Mononuclear cell (primary cell): Measurements from ENCODE around the gene LRBA. TPM values are rescaled to one million over a fixed set of nuclear protein-coding genes. Genes with fewer than 3 reads are reported as not detected.

Experiments
- H3K27me3 ChIP-seq: 2 replicates; pipeline ENCODE4 v1.6.0; 2011; ENCODE audit warnings: low read length, control low read depth; ENCODE audit not compliant: insufficient read depth
- H3K4me1 ChIP-seq: 2 replicates; pipeline ENCODE4 v1.5.1; 2011; ENCODE audit warnings: mild to moderate bottlenecking, low read length, control low read depth; ENCODE audit not compliant: insufficient read depth
- H3K4me3 ChIP-seq: 2 replicates; pipeline ENCODE4 v1.5.1; 2011; ENCODE audit warnings: mild to moderate bottlenecking, low read length, moderate library complexity
- H3K9me3 ChIP-seq: 2 replicates; pipeline ENCODE4 v1.5.1; 2011; ENCODE audit warnings: low read depth, mild to moderate bottlenecking, control low read depth, low read length
- total RNA-seq: library from RNA; depleted of rRNA; stranded (reverse); fragments of >200 nt; gene quantifications from one replicate; pipeline ENCODE4 v1.2.3, GENCODE V29; 2012

Gene LRBA
- total RNA-seq, 1 donor, result 96.0 TPM

- Histone ChIP-seq H3K4me3 (no peak overlapping the region), H3K9me3 (no peaks in the 10 kb centered on the region), H3K27me3 (no peaks in the 10 kb centered on the region), H3K4me1 (no peaks in the 10 kb centered on the region)
Observed at GRCh38 chr4:150215601-150216000, 799.5 kb downstream of the LRBA start.

Other genes starting within 250 kb of the LRBA start
- gene RPS3A, start 84.3 kb upstream of the LRBA start, total RNA-seq, result 5,717 TPM